Colonic mucosa (tissue), 4 donors: ENCODE measurements around the gene MRNIP. TPM values are rescaled to one million over a fixed set of nuclear protein-coding genes. Genes with fewer than 3 reads are reported as not detected.

Experiments
- DNase-seq: peaks from one replicate; pipeline ENCODE4 v3.0.0-alpha.2; 2020
- H3K27ac ChIP-seq: fragments of 200-600 bp; one replicate; pipeline ENCODE4 v1.8.0; 2021
- H3K27me3 ChIP-seq: fragments of 200-600 bp; one replicate; pipeline ENCODE4 v1.8.0; 2021
- H3K36me3 ChIP-seq: fragments of 200-600 bp; one replicate; pipeline ENCODE4 v1.8.0; 2021
- H3K4me1 ChIP-seq: fragments of 200-600 bp; one replicate; pipeline ENCODE4 v1.8.0; 2021; ENCODE audit warnings: mild to moderate bottlenecking
- H3K4me3 ChIP-seq: fragments of 200-600 bp; one replicate; pipeline ENCODE4 v1.8.0; 2021
- H3K9ac ChIP-seq, 2 donors: one replicate each; pipeline ENCODE4 v1.7.0; 2013; ENCODE audit warnings: control low read depth in 2 of 2, low read depth in 2 of 2, low read length in 2 of 2
- H3K9me3 ChIP-seq: fragments of 200-600 bp; one replicate; pipeline ENCODE4 v1.8.0; 2021
- CTCF ChIP-seq: fragments of 200-600 bp; IDR thresholded peaks from one replicate; pipeline ENCODE4 v1.8.0; 2022; ENCODE audit warnings: antibody characterized with exemption, mild to moderate bottlenecking
- intact Hi-C: fragments of 100-400 bp; cut with DNase I; formaldehyde crosslinking; loops from one replicate; pipeline ENCODE4 v1.14.1; 2022
- total RNA-seq, 2 donors: library from RNA; stranded (reverse); fragmentation: NEBNext Ultra II Directional in 1 of 2; extraction: Animal tissue kit (Norgen Biotek cat#: 25700) in 1 of 2; gene quantifications; one replicate each; pipeline ENCODE4 v1.2.1, GENCODE V29; 2021
- donor health status: healthy.
- donor health status: DM: no; HTN: no; CAD: no.
- donor health status: DM: no; HTN: no; CAD: no.

Gene MRNIP
- total RNA-seq, 2 donors from 2014 or later = 8.6 to 17.5 TPM

GRCh38 chr5:179797741-179798140 is 60.9 kb downstream of the MRNIP start:
- TF ChIP-seq CTCF = no peak
- intact Hi-C loops = loop anchor here (5.0 kb wide), 2 partner anchors 35 to 60 kb away; partner anchors contain the start of gene MRNIP
- no peak overlapping the region for H3K9ac ChIP-seq
- H3K4me1 ChIP-seq = peaks cover 15% of the 10 kb centered on the region
- no peak for DNase-seq
- no peak overlapping the region for H3K4me3 ChIP-seq
- H3K27me3 ChIP-seq = no peaks in the 10 kb centered on the region
- peaks cover 25% of the 10 kb centered on the region for H3K36me3 ChIP-seq
- H3K27ac ChIP-seq = no peak overlapping the region
- H3K9me3 ChIP-seq = no peaks in the 10 kb centered on the region

GRCh38 chr5:179796877-179797608 is 61.6 kb downstream of the MRNIP start:
- peak overlapping the region; percentile 55 to 83 for H3K9ac ChIP-seq
- H3K9me3 ChIP-seq = no peaks in the 10 kb centered on the region
- peak overlapping the region; percentile 94 for H3K27ac ChIP-seq
- no peak for TF ChIP-seq CTCF
- H3K4me3 ChIP-seq = peak overlapping the region; percentile 58
- peaks cover 25% of the 10 kb centered on the region for H3K36me3 ChIP-seq
- intact Hi-C loops = loop anchor here (5.0 kb wide), 2 partner anchors 35 to 60 kb away; partner anchors contain the start of gene MRNIP
- H3K27me3 ChIP-seq = no peaks in the 10 kb centered on the region
- H3K4me1 ChIP-seq = peaks cover 10% of the 10 kb centered on the region
- DNase-seq = no peak

GRCh38 chr5:179795863-179796833 is 62.5 kb downstream of the MRNIP start:
- Histone ChIP-seq H3K9me3 (no peaks in the 10 kb centered on the region), H3K4me1 (peaks cover 4% of the 10 kb centered on the region), H3K36me3 (peaks cover 22% of the 10 kb centered on the region), H3K27ac (peak overlapping the region; percentile 94), H3K4me3 (peak overlapping the region; percentile 58), H3K27me3 (no peaks in the 10 kb centered on the region), H3K9ac (peak overlapping the region; percentile 72 to 83)
- DNase-seq = peak; percentile 86
- intact Hi-C loops = loop anchor here (5.0 kb wide), 2 partner anchors 34 to 61 kb away; partner anchors contain the start of gene MRNIP
- TF ChIP-seq CTCF = peak; percentile 75

- peak overlapping the region; percentile 72 to 83 for H3K9ac ChIP-seq
- intact Hi-C loops = loop anchor here (5.0 kb wide), 2 partner anchors 33 to 62 kb away; partner anchors contain the start of gene MRNIP
- H3K27ac ChIP-seq = peak overlapping the region; percentile 94
- no peaks in the 10 kb centered on the region for H3K9me3 ChIP-seq
- no peak for TF ChIP-seq CTCF
- peaks cover 17% of the 10 kb centered on the region for H3K36me3 ChIP-seq
- H3K4me1 ChIP-seq = peaks cover 4% of the 10 kb centered on the region
- no peaks in the 10 kb centered on the region for H3K27me3 ChIP-seq
- peak overlapping the region; percentile 58 for H3K4me3 ChIP-seq
- DNase-seq = peak; percentile 73
Observed at GRCh38 chr5:179795049-179795862, 63.4 kb downstream of the MRNIP start.

- Histone ChIP-seq H3K27me3 (no peaks in the 10 kb centered on the region), H3K36me3 (peaks cover 15% of the 10 kb centered on the region), H3K4me3 (no peak overlapping the region), H3K27ac (no peak overlapping the region), H3K9ac (peak overlapping the region in 1 of 2 donors; percentile 52), H3K4me1 (peaks cover 4% of the 10 kb centered on the region), H3K9me3 (no peaks in the 10 kb centered on the region)
- TF ChIP-seq CTCF = no peak
- no peak for DNase-seq
- intact Hi-C loops = no loop called here
Observed at GRCh38 chr5:179794575-179794974, 64.0 kb downstream of the MRNIP start.
